Fibroblast of villous mesenchyme (primary cell): ENCODE data around the gene TAF10. TPM values are rescaled to one million over a fixed set of nuclear protein-coding genes. Genes with fewer than 3 reads are reported as not detected.
A peak's percentile ranks its signal among the peaks of the same experiment; 100 is the strongest.

Source experiments
- DNase-seq: peaks from one replicate; pipeline ENCODE4 v3.0.0-alpha.2; 2010; ENCODE audit warnings: low read depth
- H3K4me3 ChIP-seq: 2 replicates; pipeline ENCODE4 v1.5.1; 2011; ENCODE audit warnings: low read depth, mild to moderate bottlenecking, low read length
- total RNA-seq: library from RNA; depleted of rRNA; stranded (reverse); fragments of >200 nt; gene quantifications from 2 replicates; pipeline ENCODE4 v1.2.3, GENCODE V29; 2012
- TF ChIP-seq, protein P1 (sequence below): IDR thresholded peaks from 2 replicates; pipeline ENCODE4 v1.5.1; 2012; ENCODE audit warnings: low read depth, mild to moderate bottlenecking, low read length; ENCODE audit not compliant: insufficient read depth

The TAF10 gene
- total RNA-seq, 1 donor: 28.9 TPM

DNA sequence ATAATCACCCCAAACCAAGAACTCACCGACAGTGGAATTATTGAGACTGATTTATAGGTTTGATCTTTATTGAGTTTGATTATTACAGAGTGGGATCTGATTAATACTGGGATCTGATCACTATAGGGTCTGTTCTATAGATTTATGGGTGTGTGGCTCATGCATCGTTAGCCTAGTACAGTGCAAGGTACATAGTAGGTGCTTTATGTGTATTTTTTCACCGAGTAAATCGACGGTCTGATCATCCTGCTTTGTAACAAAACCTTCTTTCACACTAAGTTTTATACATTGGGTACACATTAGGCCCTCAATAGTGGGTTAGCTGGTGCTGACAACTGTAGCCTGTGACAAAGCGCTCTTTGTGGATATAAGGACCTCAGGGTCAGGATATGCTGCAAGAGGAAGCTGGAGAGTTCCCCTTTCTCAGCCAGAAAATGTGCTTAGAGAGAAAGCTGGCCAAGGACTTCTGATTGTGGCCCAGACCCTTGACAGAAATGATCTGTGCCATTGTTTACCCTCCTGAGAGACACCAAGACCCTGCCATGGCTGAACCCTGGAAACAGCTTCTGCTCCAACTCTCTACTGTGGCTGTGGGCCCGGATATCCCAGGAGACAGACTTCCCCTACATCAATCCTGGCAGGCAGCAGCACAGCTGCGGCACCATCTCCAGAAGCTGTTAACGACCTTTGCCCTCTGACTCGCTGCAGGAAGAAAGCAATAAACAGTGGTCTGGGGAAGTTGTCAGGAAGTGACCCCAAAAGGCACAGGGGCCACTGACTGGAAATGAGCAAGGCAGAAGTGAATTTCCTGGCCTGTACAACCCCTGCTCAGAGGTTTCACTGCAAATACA, 23.3 kb upstream of the TAF10 start:
- peak; percentile 81 for DNase-seq
- TF ChIP-seq, protein P1, sequence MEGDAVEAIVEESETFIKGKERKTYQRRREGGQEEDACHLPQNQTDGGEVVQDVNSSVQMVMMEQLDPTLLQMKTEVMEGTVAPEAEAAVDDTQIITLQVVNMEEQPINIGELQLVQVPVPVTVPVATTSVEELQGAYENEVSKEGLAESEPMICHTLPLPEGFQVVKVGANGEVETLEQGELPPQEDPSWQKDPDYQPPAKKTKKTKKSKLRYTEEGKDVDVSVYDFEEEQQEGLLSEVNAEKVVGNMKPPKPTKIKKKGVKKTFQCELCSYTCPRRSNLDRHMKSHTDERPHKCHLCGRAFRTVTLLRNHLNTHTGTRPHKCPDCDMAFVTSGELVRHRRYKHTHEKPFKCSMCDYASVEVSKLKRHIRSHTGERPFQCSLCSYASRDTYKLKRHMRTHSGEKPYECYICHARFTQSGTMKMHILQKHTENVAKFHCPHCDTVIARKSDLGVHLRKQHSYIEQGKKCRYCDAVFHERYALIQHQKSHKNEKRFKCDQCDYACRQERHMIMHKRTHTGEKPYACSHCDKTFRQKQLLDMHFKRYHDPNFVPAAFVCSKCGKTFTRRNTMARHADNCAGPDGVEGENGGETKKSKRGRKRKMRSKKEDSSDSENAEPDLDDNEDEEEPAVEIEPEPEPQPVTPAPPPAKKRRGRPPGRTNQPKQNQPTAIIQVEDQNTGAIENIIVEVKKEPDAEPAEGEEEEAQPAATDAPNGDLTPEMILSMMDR: no peak
- no peak overlapping the region for H3K4me3 ChIP-seq

DNA sequence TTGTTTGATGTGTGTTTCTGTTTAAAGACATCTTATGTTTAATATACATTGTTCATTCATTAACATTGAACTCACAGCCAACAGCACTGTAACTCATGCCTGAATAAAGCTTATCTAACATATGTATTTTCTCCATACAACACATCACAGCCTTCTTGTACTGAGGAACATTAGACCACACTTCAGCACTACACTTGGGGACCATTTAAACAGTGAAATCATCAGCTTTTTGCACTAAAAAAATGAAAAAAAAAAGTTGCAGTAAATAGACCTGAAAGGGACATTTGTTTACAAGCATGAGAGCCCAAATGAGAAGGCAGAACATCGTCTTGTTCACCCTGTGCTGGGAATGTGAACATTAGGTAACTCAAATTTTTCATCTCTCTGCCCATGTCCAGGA, 22.5 kb upstream of the TAF10 start:
- DNase-seq: no peak
- H3K4me3 ChIP-seq: no peak overlapping the region
- TF ChIP-seq, protein P1: no peak

DNA sequence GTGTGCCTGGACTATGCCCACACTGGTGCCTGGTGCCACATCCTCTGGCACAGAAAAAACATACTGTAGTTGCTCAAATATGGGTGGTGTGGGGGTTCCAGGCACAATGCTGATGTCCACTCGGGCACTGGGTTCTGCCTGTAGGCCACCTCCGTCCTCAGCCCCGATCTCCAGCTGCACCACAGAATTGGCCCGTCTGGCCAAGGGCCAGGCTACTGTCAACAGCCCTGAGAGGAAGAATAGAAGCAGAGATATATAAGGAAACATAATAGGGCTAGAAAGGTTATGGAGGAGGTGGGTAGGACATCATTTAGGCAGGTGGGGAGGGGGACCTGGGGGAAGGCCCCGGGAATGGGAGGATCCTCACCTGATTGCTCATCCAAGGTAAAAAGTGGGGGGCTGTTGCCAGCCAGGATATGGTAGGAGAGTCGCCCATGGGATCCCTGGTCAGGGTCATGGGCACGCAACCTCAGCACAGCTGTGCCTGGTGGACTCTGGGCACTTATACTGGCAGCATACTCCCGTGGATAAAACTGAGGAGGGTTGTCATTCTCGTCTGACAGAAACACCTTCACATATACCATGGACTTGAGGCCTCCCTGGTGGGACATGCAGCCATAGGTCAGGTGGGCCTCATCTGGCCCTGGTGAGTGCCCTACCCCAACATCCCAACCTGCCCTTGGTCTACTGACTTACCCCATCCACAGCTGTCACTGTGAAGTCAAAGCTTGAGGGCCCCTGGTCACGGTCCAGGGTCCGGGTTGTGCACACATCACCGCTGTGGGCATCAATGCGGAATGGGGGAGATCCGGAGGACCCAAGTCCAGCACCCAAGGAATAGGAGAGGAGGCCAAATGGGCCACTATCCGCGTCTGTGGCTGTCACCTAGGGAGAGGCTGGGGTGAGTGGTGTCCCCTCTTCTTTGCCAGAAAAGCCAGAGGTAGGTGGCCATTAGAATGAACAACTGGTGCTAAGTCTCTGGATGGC, 21.7 kb upstream of the TAF10 start:
- no peak overlapping the region for H3K4me3 ChIP-seq
- TF ChIP-seq, protein P1: no peak
- DNase-seq: no peak

DNA sequence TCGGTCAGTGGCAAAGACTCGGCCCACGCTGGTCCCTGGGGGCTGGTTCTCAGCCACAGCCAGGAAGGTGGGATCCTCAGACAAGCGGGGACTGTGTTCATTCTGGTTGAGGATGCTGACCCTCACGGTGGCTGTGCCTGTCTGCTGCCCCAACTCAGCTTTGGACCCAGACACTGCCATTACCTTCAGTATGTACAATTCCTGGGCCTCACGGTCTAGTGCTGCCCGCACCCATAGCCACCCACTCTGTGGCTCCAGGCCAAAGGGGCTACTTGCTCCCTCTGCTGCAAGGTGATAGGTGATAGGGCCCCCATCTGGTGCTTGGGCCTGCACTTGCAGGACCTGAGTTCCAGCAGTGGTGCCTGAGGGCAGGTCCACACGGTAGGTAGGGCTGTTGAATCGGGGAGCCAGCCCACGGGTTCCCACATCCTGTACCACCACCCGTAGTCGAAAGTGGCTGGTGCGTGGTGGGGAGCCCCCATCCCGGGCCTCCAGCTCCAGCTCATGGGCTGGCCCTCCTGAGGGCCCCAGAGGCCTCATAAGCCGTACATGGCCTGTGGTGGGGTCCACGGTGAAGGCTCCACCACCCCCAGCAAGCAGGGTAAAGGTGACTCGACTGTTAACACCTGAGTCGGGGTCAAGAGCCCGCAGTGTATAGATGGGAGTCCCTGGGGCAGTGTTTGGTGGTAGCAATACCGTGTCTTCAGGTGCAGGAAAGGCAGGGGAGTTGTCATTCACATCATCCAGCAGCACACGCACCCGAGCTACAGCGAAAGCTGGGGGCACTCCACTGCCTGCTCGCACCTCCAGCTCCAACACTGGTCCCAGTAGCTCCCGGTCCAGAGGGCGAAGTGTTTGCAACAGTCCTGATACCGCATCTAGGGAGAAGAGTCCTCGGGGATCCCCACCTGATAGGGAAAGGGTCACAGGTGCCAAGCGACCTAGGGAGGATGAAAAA, 20.4 kb upstream of the TAF10 start:
- TF ChIP-seq, protein P1: no peak
- no peak overlapping the region for H3K4me3 ChIP-seq
- DNase-seq: no peak

DNA sequence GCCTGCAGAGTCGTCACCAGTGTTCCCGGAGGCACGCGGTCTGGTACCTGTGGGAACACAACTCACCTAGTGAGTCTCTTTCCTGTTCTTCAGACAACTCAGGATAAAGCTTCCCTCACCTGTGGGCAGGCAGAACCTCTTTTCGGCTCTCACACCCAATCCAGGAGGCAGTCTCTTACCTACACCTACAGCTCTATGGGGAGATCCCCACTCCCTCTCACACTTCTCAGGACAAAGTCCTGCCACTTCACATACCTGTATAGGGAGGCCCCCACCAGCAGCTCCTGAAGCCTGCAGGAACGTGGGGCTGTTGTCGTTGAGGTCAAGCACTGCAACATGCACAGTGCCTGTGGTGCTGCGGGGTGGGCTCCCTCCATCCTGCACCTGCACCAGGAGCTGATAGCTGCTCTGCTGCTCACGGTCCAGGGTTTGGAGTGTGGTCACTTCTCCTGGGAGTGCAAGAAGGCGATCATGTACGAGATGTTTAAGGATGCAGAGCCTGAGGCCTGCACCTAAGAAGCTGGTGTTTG, 19.4 kb upstream of the TAF10 start:
- no peak for DNase-seq
- H3K4me3 ChIP-seq: no peak overlapping the region
- TF ChIP-seq, protein P1: no peak
